Cerebellar nuclear complex (tissue), 1 donor: ENCODE results near the gene GJD2.
A peak's percentile ranks its signal among the peaks of the same experiment; 100 is the strongest.

Source experiments
- DNase-seq, 2 experiments: peaks; one replicate each; lab custom pipeline; 2025; lab: John Stamatoyannopoulos, UW

Gene GJD2

DNA sequence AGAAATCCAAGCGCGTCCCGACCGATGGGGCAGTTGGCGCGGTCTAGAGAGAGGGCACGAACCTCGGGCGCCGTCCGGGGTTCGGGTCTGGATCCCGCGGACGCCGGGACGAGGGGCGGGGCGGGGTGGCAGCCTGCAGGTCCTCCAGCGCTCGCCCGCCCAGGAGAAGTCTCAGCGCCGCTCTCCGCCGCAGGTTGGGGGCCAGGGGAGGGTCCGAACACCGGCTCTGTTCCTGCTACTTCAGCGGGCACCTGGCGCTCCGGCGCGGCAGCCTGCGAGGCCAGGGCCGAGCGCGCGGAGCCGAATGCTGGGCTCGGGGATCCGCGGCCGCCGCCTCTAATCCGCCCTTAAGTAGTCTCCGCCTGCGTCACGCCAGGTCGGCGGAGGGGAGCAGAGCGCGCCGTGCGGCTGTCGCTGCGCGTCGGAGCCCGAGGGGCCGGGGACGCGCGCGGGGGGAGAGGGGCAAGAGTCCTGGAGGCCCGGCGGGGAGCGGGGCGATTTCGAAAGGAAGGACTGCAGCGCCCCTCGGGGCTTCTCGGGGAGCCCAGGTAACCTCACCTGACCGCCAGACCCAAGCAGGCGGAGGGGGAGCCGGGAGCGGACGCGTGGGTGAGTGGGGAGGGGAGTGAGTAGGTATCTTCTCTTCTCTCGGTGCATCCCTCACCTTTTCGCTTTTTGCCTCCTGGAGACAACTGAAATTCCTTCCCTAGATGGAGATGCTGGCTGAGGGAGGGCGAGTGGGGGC, at the start of gene GJD2:
Gene GJD2, minus strand, starts transcription at position 325 of the 745 bp plus-strand sequence. CDS start 510 bp downstream, outside the sequence.
- DNase-seq: no peak

GRCh38 chr15:34804113-34804512, 49.3 kb upstream of the GJD2 start:
- no peak for DNase-seq

DNA sequence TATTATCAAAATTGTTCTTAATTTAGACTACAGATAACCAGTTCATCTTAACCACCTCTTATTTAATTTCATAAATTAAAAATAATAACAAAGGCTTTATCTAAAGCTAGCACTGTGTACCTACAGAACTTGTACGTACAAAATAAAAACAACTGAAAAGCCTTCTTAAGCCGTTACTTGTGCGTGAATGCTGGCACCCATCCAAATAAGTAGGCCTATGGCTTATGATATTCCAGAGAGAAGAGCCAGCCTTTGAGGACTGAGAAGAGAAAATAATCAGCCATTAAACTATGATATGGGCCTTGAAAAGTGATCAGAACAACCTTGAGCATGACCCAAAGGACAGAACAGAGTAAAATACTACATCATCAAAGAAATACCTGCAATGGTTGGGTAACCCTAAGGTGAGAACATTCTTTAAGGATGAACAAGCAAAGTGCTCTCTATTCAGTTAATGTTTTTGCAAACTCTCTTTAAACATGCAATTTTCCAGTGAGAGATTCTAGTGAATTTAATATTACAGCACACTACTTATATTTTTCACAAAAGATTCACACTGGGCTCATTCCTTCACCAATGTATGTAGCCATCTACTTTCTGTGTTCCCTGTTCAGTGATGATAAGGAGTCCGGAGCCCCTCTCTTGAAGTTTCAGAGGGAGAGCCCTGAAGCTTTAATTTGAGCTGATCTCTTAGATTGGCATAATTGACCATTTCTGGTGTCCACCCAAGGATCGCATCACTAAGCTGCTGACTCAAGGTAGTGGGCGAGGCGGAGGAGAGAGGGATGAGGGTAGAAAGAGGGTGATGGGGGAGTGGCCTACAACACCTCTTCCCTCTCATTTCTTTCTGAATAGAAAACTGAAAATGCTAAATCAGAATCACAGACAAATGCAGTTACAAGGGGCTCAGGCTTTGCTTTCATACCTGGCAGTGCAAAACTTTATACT, 48.3 kb upstream of the GJD2 start:
- DNase-seq: no peak

GRCh38 chr15:34802371-34802770, 47.6 kb upstream of the GJD2 start:
- no peak for DNase-seq

- DNase-seq: peak; percentile 1 to 71
These were observed 44.6 kb upstream of the GJD2 start for GRCh38 chr15:34799149-34800101.

DNA sequence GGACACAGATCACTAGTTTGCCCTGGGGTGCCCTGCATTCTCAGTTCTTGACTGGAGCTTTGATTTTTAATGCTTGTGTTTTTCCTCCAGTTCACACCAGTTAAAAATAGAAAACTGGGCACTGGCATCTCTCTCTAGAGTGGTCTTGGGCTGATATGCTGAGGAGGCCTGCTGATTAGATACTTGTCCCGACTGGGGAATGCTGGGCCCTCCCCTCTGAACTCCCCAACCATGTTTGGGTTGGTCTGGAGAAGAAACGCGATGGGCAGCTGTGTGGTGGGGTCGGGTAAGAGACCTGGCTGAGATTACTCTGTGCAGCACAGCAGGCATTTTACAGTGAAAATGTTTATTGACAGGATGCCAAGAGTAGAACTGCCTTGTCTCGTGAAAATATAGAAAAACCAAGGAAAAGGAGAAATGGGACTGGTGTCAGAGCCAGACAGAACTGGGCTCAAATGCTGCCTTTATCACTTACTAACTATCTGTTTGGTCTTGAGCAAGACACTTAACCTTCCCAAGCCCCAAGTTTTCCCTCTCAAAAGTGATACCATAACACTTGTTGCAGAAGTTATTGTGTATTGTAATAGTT, 42.1 kb upstream of the GJD2 start:
- no peak for DNase-seq

DNA sequence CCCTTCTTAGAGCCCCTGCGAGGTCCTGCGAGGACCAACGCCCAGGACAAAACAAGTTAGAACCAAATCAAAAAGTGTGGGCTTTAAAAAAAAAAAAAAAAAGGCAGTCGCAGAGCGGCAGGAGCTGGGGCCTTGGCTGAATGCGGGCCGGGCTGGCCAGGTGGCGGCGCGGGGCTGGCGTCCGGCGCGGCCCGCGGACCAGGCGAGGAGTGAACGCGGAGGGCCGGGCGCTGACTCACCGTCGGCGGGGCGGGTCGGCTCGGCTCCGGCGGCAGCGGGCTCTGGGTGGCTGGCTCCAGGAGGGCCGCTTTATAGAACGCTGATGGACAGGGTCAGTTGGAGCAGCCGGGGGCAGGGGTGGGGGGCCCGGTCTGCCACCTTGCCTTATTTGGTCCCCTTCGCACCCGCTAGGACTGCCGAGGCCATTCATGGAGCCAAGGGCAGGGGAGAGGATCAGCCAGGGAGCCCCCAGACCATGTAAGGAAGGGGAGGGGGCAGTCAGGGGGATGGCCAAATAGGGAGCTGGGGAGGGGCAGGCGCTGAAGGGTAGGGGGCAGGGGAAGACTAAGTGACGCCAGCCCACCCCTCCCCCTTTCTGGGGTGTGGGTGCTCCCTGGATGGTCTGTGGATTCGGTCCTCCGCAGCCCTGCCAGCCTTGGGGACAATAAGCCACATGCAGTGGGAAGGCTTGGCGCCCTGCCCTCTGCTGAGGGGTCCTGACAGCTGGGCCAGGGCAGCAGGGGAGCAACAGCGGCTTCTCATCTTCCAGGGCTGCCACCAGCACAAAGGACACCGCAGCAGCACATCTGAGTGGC, 40.7 kb upstream of the GJD2 start, which contains the start of gene ACTC1:
Gene ACTC1, minus strand, starts transcription at position 283 of the 815 bp plus-strand sequence. CDS start 741 bp downstream, outside the sequence.
- no peak for DNase-seq

DNA sequence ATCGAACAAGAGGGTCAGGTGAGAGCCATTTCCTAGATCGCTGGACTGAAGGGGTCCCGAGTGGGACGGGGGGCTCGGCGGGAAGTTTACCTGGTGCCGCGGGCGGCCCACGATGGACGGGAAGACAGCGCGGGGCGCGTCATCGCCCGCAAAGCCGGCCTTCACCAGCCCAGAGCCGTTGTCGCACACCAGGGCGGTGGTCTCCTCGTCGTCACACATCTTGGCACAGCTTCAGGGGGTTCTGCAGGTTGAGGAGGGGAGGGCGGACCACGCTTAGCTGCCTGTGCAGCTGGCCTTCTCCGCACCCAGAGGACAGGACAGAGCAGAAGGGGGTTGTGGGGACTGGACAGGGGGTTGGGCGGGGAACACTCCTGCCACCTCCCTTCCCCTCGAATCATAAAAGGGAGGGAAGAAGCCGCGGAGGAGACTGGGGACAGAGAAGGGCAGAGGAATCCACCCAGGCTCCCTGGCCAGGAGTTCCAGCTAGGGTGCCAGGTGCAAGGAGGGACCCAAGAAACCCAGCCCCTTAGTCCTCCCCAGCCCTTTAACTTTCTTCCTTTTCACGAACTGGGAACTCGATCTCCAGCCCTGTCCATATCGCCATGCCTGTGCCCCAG, 39.9 kb upstream of the GJD2 start:
- DNase-seq: no peak

DNA sequence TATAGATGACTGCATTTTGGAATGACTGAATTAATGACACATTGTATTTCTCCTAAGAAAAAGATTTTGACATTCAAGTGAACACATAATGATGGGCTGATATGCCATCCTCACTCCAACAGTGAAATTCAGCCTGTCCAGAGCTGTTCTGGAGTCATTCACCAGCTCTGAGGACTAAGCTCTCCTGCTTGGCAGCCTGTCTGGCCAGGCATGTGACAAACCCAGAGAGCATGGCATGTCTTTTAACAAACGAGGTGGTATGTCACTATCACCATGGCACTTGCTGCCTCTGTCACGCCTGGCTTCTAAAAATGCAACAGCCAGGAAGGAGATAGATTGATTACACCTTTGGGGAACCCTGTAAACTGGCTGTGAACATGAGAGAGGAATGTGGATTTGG, 39.1 kb upstream of the GJD2 start:
- no peak for DNase-seq

- DNase-seq: no peak
These were observed 38.3 kb upstream of the GJD2 start for GRCh38 chr15:34793071-34793470.

DNA sequence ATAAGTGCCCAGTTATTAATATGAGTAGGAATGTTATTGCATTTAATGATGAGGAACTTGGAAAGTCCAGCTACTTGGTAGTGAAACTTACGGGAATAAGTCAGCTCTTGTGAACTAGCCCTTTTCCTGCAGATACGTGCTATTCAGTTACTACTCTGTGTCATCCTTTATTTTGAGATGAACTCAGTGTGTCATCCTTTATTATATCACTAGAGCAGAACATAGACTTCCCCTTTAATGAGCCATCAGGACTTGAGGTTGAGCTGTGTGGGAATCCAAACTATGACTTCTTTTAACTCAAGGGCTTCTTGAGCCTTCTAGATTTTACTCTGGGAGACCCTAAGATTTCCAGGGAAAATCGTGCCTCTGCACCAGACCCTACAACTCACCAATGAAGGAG, 36.9 kb upstream of the GJD2 start:
- DNase-seq: no peak

GRCh38 chr15:34790121-34790520, 35.3 kb upstream of the GJD2 start:
- no peak for DNase-seq

DNA sequence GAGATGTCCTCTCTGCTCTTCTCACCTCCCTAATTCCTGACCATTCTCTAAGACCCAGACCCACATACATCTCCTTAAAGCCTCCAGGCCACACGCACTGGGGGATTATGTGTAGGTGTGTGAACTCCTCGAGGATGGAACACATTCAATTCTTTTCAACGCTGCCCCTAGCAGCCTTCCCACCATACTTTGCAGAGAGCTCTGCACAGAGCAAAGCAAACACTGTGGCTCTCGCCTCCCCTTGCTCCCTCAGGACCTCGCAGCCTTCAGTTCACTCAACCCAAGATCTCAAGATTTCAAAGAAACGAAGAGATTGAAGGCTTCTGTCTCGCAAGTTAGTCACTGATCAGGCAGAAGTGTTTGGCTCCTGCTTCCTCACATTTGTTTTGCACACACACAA, 34.5 kb upstream of the GJD2 start:
- DNase-seq: no peak

DNA sequence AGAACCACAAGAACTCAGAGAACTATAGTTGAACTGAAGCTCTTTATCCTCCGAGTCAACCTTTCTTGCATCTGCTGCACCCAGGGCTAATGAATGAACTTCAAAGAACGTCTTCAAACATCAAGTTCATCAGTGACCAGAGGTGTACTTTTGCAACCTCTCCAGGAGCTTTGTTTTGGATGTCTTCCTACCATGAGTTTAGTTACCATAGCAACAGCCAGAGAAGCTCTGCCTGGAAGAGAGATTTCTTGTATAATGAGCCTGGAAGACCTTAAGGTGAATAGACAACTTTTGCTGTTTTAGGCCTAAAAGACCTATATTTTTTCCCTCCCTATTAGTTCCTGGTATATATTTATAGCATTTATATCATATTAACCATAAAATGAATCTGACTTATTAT, 31.4 kb upstream of the GJD2 start:
- DNase-seq: no peak

DNA sequence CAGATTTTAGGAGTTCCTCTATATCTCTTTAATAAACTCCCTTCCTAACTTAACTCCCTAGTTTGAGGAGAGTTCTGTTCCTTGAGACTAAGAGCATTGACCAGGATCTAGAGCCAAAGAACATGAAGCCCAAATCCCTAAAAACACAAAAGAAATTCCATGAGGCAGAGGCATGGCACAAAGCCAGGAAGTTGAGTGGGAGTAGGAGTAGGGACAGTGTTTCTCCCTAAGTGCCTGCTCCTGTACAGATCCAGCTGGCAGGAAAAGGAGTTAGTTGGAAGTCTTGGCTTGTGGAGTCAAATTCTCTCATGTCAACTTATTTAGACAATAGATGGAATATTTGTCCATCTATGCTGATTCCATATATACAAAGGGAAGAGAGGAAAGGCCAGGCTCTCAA, 29.2 kb upstream of the GJD2 start:
- no peak for DNase-seq

DNA sequence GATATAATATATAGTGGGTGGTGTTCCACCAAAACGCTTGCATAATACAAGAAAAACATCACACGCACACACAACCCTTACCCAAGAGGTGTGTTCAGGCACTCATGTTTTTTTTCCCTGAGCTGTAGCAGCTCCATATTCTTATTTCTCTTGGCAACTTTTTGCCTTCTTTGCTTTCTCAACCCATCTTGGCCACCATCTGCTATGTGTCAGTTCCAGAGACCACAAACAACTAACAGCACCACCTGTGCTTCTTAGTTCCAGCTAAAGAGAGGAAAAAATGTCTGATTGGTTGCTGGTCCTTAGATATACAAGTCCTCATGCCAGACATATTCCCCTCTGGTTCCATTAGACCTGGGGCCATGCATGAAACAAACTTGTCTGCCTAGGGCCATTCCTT, 28.6 kb upstream of the GJD2 start:
- no peak for DNase-seq

DNA sequence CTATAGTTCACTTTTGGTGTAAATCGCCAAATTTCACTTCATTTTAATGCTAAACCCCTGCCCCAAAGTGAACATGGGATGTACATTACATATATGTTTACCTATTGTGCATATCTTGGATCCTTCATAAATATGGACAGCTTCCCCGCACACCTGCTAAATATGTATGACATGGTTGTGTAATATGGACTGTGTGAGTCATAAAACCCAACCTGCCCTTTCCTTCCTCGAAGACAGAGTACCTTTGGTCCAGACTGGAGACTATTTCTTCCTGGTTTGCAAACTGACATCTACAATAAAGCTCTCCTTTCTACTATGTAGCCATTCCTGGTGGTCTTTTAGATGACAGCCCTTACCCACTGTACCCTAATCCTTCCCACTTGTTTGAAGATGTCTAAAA, 28.1 kb upstream of the GJD2 start:
- no peak for DNase-seq

GRCh38 chr15:34780725-34781124, 25.9 kb upstream of the GJD2 start:
- no peak for DNase-seq

DNA sequence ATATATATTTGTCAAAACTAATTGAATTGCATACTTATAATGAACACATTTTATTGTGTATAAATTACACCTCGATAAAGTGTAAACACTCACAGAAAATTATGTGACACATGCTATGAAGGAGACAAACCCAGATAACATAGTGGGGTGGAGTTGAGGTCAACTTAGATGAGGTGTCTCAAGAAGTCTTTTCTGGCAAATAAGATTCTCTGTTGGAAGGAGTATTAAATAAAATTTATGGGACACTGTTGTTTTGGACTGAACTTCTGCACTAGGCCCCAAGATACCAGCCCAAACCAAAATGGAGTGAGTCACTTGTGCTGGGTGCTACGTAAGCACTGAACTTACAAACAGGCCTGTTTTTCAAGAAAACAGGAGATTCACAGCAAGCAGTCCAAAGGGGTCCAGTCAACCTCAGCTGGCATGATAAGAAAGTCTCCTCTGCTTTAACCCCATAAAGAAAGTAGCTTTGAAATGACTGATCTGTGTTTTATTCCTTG, 21.9 kb upstream of the GJD2 start:
- no peak for DNase-seq

- DNase-seq: no peak
These were observed 19.1 kb upstream of the GJD2 start for GRCh38 chr15:34773917-34774316.
